Measurements from ENCODE around the gene VMO1.
"Not testable (repeated sequence)": the region's sequence is repeated elsewhere in the genome, so short reads cannot be mapped to it uniquely, and the experiment has no call there.

Gene VMO1

GRCh38 chr17:4786106-4786511 is at the start of gene VMO1:
TSS of gene VMO1 (minus strand) at chr17:4786364. CDS start at chr17:4786352, 12 bp downstream.
- no peak for TF ChIP-seq CTCF (IDR thresholded peaks at IDR 0.05; ENCODE audit: low read depth, low read length, missing control alignments)
- DNase-seq (ENCODE audit: low read depth) = no peak
- no peak within 1 kb of the TSS for H3K4me3 ChIP-seq (ENCODE audit: low read depth, low read length)

- DNase-seq (ENCODE audit: low read depth) = no peak
- TF ChIP-seq CTCF (IDR thresholded peaks at IDR 0.05; ENCODE audit: low read depth, low read length, missing control alignments) = no peak
- peak overlapping the region; percentile 83; the same call in 1 of the 2 replicates for H3K4me3 ChIP-seq (ENCODE audit: low read depth, low read length)
Observed at GRCh38 chr17:4834681-4835020, 48.5 kb upstream of the VMO1 start.

GRCh38 chr17:4833941-4834680 is 47.9 kb upstream of the VMO1 start:
- no peak for TF ChIP-seq CTCF (IDR thresholded peaks at IDR 0.05; ENCODE audit: low read depth, low read length, missing control alignments)
- DNase-seq (ENCODE audit: low read depth) = no peak
- peak overlapping the region; percentile 83 for H3K4me3 ChIP-seq (ENCODE audit: low read depth, low read length)

- peak; percentile 74 for DNase-seq (ENCODE audit: low read depth)
- peak within 1 kb of the TSS; percentile 83 for H3K4me3 ChIP-seq (ENCODE audit: low read depth, low read length)
- TF ChIP-seq CTCF (IDR thresholded peaks at IDR 0.05; ENCODE audit: low read depth, low read length, missing control alignments) = no peak
Observed at GRCh38 chr17:4833178-4833940, 47.2 kb upstream of the VMO1 start, which contains the start of gene MINK1. TSS of gene MINK1 (plus strand) at chr17:4833340. CDS start at chr17:4833584, 244 bp downstream.

- DNase-seq (ENCODE audit: low read depth) = not testable (repeated sequence)
- peak overlapping the region; percentile 83 for H3K4me3 ChIP-seq (ENCODE audit: low read depth, low read length)
Observed at GRCh38 chr17:4832829-4833177, 46.6 kb upstream of the VMO1 start.

- no peak for TF ChIP-seq CTCF (IDR thresholded peaks at IDR 0.05; ENCODE audit: low read depth, low read length, missing control alignments)
- DNase-seq (ENCODE audit: low read depth) = no peak
- H3K4me3 ChIP-seq (ENCODE audit: low read depth, low read length) = no peak overlapping the region
Observed at GRCh38 chr17:4827399-4827798, 41.2 kb upstream of the VMO1 start.

GRCh38 chr17:4823373-4824089 is 37.4 kb upstream of the VMO1 start:
- no peak overlapping the region for H3K4me3 ChIP-seq (ENCODE audit: low read depth, low read length)
- no peak for TF ChIP-seq CTCF (IDR thresholded peaks at IDR 0.05; ENCODE audit: low read depth, low read length, missing control alignments)
- DNase-seq (ENCODE audit: low read depth) = no peak

All from GM12864 (cell line).